Measurements from ENCODE around the gene OR2V2.
"Not testable (repeated sequence)": the region's sequence is repeated elsewhere in the genome, so short reads cannot be mapped to it uniquely, and the experiment has no call there.

The OR2V2 gene

GRCh38 chr5:181146927-181147636, at the start of gene OR2V2:
OR2V2 (plus strand) TSS chr5:181147586; CDS start chr5:181154943, 7,357 bp downstream.
- DNase-seq (ENCODE audit: low read depth); H3K4me3 ChIP-seq (ENCODE audit: low read length): not testable (repeated sequence)

- H3K4me3 ChIP-seq (ENCODE audit: low read length); DNase-seq (ENCODE audit: low read depth): not testable (repeated sequence)
Observed at GRCh38 chr5:181097759-181098491, 49.5 kb upstream of the OR2V2 start.

GRCh38 chr5:181098762-181099601, 48.4 kb upstream of the OR2V2 start:
- no peak overlapping the region for H3K4me3 ChIP-seq (ENCODE audit: low read length)
- TF ChIP-seq CTCF (conservative IDR thresholded peaks at IDR 0.05; ENCODE audit: low read depth, low read length) = no peak
- no peak for DNase-seq (ENCODE audit: low read depth)

GRCh38 chr5:181099602-181100086, 47.7 kb upstream of the OR2V2 start:
- TF ChIP-seq CTCF (conservative IDR thresholded peaks at IDR 0.05; ENCODE audit: low read depth, low read length) = no peak
- DNase-seq (ENCODE audit: low read depth) = no peak

GRCh38 chr5:181100121-181100875, 47.1 kb upstream of the OR2V2 start:
- no peak for TF ChIP-seq CTCF (conservative IDR thresholded peaks at IDR 0.05; ENCODE audit: low read depth, low read length)
- no peak for DNase-seq (ENCODE audit: low read depth)
- H3K4me3 ChIP-seq (ENCODE audit: low read length) = no peak overlapping the region

More at GRCh38 chr5:181099602-181100086, 47.7 kb upstream of the OR2V2 start:
- no peak overlapping the region for H3K4me3 ChIP-seq (ENCODE audit: low read length)

- H3K4me3 ChIP-seq (ENCODE audit: low read length); DNase-seq (ENCODE audit: low read depth): not testable (repeated sequence)
Observed at GRCh38 chr5:181101030-181101641, 46.2 kb upstream of the OR2V2 start.

- not testable (repeated sequence) for DNase-seq (ENCODE audit: low read depth); H3K4me3 ChIP-seq (ENCODE audit: low read length)
Observed at GRCh38 chr5:181101930-181102674, 45.3 kb upstream of the OR2V2 start.

GRCh38 chr5:181104259-181104568, 43.2 kb upstream of the OR2V2 start:
- not testable (repeated sequence) for DNase-seq (ENCODE audit: low read depth); H3K4me3 ChIP-seq (ENCODE audit: low read length)

GRCh38 chr5:181104606-181105390, 42.6 kb upstream of the OR2V2 start:
- not testable (repeated sequence) for DNase-seq (ENCODE audit: low read depth)

More at GRCh38 chr5:181104606-181105390, 42.6 kb upstream of the OR2V2 start:
- H3K4me3 ChIP-seq (ENCODE audit: low read length) = not testable (repeated sequence)
